UCSD-AML1 (cell line): ENCODE data around the gene NOC4L.
"Not testable (repeated sequence)": the region's sequence is repeated elsewhere in the genome, so short reads cannot be mapped to it uniquely, and the experiment has no call there.

ENCODE experiments used
- DNase-seq: peaks from one replicate; lab custom pipeline; 2025; ENCODE audit not compliant: unreplicated experiment; lab: John Stamatoyannopoulos, UW

The NOC4L gene

DNA sequence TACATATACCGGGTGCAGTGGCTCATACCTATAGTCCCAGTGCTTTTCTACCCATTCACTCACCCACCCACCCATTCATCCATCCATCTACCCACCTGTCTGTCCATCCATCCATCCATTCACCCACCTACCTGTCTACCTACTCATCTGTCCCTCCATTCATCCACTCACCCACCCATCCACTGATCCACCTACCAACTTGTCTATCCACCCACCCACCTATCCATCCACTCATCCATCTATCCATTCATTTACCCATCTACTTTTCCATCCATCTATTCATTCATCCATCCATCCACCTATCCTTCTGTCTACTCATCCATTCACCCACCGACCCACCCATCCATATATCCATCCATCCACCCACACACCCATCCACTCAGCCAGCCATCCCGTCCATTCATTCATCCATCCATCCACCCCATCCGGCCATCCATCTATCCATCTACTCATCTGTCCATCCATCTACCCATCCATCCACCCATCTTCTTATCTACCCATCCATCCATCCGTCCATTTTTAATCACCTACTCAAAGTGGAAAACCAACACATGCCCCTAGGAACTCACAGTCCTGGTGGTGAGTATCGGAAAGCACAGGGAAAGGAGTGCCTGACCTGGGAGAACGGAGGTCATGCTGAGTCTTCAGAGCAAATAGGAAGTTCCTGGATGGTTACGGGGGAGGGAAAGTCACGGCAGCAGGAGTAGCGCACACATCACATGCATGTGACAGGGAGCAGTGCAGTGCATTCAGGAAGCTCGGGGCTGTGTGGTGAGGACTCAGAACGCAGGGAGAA is 20.1 kb upstream of the NOC4L start:
- no peak for DNase-seq

DNA sequence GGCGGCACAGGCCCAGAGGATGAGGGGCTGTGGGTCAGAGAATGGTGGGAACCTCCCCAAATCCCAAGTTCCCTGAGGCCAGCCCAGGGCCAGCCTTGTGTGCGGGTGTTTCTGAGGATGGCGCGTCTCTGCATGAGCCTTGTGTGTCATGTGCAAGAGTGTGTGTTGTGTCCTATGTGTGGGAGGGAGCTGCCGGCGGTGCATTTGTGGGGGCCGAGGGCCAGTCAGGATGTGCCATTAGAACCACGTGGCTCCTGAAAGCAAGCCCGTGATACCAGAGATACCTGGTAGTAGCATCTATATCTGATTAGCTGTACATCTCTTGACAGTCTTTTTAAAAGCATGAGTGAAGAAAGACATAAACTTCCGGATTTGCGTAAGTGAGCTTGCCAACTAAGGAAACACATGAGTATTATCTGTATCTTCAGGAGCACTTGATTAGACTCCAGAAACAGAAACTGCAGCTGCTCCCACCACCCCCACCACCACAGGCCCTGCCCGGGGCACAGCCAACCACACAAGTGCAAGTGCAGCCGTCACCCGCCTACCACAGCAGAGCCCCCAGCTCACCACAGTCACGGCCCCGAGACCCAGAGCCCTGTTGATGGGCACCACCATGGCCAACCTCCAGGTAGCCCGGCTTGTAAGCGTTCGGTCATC is 19.4 kb upstream of the NOC4L start:
- DNase-seq: no peak

DNA sequence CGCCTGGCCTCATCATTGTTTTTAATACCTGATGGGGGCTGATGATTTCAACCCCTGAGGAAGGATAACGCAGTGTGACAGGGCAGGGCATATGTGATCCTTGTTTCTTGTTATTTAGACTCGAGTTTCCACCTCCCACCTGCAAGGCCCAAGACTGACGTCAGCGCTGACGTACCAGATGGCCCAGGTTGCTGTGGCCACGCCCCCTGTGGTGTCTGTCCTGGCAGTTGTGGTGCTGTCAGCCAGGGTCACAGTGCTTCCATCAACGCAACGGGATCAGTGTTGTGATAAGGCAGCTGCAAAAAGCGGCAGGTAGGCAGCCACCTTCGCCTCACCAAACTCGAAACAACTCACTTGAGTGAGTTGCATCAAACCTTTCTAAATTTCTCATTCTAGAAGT is 18.5 kb upstream of the NOC4L start:
- no peak for DNase-seq

DNA sequence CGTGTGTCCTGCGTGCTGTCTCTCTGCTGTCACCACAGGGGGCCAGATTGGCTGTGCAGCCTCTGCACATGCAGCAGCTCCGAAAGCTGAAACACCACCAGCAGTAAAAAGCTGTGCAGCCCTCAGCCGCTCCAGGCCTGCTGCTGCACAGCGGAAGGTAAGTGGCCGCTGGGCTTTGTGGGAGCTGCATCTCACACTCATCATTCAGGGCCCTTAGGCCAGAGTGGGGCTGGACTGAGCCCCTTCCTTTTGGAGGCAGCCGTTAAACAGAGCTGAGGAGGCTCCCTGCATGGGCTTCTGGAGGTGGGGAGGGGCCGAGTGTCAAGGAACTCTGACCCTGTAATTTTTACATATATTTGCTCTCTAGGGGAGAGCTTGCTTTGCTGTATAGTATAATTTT is 17.2 kb upstream of the NOC4L start:
- DNase-seq: no peak

DNA sequence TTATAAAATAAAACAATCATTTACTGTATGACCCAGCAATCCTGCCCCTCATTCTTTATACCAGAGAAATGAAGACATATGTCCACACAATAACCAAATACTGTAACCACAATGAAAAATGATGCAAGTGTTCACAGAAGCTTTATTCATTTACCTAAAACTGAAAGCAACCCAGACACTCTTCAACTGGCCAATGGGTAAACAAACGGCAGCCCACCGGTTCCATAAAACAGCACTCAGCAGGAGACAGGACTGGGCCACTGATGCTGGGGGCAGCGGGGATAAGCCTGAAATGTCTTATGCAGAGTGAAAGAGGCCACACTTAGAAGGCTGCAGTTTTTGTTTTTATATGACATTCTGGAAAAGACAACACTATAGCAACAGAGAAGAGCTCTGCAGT is 15.2 kb upstream of the NOC4L start:
- no peak for DNase-seq

DNA sequence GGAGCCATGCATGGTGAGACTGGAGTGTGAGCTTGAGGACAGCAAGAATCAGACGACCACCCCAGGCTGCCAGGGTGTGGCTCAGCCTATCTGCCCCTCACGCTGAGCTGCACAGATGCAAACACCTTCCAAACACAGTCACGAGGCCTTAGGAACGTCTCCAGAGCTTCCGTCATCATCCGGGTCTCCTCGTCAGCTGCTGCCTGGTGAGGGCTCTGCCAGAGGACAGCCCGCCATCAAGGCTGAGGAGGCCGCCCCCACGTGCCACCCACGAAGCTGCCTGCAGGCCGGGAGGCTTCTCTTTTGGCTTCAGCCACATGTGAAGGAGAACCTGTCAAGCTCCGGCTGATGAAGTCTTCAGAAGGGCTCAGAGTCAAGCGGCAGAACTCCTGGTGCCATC is 13.6 kb upstream of the NOC4L start:
- no peak for DNase-seq

DNA sequence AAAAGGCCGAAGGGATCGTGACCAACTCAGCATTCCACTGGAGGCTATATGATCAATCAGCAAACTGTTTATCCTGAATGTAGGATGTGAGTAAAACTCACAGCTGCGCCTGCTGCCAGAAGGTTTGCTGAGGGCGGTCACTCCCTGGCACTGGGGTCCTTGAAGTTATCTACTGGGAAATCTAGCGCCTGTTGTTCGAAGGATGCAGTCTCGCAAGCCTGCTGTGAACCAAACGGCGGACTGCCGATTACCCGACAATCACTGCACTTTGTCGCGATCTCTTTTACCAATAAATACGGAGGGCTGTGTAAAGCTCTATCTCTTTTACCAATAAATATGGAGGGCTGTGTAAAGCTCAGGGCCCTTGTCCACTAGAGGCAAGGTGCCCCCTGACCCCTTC is 13.0 kb upstream of the NOC4L start:
- DNase-seq: no peak

DNA sequence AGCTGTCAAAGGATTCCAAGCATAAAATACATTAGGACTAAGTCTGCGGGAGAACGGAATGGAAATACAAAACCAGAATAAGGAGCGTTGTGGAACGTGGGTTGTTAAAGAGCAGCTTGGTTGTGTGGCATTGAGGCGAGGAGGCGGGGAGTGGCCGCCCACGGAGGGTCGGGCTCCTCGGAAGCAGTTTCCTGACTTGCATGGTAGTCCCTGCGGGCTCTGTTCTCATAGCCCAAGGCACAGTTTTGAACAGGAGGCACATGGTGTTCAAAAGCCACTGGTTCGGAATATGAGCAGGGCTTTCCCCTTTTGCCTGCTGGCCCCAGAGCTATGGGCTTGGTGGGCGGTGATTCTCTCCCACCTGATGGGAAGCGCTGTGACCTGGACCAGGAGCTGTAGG is 12.3 kb upstream of the NOC4L start:
- no peak for DNase-seq

DNA sequence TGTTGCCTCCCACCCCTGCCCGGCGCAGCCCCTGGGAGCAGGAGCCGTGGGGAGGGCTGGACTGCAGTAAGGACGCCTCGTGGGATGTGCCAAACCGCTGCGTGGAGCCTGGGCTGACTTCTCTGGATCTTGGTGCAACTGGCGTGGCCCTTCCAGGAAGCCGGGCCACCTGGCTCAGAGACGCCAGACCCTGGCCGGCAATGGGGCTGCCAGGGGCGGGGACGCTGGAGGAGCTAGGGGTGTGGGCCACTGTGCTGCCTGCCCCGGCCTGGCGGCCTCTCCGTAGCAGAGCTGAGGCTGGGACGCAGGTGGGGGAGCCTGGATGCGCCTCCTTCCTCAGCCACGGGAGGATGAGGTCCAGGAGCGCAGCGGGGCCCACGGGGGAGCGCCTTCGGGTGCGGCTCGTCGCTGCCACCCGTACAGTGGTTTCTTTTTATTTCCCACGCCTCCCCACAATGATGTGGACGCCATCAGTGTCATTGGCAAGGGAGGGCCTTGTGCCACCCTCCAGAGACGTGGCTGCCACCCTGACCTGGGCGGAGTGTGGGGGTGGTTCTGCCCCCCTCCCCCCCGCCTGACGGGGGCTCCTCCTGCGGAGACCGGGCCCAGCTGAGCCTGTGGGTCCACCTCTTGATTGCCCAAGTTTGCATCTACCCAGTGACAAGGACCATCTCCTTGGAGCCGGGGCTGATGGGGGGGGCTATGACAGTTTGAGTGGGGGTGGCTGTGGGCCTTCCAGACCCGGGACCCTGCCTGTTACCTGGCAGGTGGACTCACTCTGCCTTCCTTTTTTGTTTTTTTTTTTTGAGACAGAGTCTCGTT is 11.4 kb upstream of the NOC4L start:
- DNase-seq: no peak

DNA sequence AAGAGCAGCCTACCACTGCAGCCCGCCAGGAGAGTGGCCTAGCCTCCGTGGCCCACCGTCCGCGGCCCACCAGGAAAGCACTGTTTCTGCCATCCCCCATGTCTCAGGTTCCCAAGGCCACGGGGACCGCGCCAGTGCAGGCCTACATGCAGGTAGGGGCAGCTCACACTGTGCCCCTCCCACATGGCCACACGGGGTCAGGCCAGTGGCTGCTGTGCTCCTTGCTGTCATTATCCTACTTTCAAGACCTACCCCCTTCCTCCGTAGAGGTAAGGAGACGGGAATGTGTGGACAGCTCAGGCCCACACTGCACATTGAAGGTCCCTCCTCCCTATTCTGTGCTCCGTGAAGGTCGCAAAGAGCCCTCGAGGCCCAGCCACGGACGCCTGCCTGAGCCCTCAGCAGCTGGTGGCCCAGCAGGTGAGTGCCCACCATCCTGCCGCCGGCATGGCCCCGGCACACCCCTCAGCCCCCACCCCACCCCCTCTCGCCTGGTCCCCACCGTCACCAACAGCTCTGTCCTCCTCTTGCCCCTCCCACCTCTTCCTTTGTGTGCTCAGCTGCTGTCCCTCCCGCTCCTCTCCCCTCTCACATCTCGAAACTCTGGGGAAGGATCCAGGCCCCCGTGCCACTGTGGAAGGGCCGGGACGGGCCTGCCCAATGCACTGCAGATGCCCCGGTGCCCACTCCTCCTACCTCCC is 10.2 kb upstream of the NOC4L start:
- no peak for DNase-seq

DNA sequence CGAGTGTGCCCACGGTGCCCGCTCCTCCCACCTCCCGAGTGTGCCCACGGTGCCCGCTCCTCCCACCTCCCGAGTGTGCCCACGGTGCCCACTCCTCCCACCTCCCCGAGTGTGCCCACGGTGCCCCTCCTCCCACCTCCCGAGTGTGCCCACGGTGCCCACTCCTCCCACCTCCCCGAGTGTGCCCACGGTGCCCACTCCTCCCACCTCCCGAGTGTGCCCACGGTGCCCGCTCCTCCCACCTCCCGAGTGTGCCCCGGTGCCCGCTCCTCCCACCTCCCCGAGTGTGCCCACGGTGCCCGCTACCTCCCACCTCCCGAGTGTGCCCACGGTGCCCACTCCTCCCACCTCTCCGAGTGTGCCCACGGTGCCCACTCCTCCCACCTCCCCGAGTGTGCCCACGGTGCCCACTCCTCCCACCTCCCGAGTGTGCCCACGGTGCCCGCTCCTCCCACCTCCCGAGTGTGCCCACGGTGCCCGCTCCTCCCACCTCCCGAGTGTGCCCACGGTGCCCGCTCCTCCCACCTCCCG is 9.5 kb upstream of the NOC4L start:
- not testable (repeated sequence) for DNase-seq

DNA sequence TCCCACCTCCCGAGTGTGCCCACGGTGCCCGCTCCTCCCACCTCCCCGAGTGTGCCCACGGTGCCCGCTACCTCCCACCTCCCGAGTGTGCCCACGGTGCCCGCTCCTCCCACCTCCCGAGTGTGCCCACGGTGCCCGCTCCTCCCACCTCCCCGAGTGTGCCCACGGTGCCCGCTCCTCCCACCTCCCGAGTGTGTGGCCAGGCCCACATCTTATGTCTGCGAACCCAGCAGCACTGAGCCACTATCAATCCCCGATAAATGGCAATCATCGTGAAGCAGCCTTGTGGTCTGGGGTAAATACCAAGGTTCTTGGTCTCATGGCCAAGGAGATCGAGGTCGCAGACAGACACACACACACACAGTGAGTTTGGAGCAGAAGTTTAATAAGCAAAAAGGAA is 8.0 kb upstream of the NOC4L start:
- not testable (repeated sequence) for DNase-seq

DNA sequence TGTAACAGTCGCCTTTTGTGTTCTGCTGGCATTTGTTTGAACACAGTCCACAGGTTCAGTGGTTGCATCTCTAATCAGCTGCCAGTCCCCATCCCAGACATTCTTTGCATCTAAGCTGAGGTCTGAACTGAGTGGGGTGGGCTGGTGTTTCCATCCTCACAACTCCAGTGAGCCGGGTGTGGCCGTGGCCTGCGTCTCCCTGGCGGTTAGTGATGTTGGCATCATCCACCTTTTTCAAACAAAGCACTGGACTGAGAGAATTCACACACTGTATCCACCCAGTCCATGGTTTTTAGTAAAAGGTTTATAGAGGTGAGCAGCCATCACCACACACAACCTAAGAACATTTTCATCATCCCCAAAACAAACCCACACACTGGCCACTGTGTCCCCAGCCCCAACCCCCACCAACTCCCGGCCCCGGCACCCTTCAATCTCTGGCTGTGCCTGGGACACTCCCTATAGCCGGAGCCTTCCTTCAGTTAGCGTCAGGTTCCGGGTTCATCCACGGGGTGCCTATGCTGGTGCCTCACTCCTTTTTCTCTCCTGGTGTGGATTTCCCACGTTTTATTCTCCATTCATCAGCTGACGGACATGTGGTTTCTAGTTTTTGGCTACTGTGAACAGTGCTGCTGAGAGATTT is 6.7 kb upstream of the NOC4L start:
- no peak for DNase-seq

DNA sequence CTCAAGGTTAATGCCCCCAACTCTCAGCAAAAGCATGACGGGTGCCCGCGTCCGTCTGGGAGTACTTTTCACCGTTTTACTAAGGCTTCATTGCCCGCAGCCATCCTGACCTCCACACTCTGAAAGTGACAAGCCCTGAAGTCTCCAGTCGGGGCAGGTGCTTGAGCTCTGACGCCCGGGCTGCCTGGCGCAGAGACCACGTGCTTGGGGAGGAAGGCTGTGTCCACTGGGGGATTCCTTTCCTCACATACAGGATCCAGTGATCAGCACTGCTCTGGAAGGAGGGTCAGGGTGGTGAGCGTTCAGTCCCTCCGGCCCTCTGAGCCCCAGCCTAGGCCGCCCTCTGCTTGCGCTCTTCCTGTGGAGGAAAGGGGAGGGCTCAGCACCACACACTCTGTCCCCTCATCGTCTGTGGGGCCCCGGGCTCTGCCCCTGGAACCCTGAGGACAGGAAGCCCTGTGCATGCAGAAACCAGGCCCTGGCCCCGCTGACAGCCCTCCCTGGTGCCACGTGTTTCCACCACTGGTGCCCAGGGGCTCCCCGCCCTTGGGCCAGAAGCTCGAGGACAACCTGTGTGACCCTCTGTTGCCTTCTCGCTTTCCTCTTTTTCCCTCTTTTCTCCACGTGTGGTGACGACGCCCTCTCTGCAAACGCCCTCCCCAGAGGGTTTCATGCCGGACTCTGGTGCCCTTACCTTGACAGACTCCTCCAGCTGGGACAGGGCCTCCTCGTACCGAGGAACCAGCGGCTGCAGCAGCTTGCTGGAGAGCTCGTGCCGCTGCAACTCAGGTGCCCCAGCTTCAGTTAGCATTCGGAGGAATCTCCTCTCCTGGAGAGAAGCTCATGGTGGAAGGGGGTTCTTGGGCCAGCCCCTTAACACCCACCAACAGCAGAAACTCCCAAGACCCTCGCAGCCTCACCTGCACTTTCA is 5.1 kb upstream of the NOC4L start:
- no peak for DNase-seq

DNA sequence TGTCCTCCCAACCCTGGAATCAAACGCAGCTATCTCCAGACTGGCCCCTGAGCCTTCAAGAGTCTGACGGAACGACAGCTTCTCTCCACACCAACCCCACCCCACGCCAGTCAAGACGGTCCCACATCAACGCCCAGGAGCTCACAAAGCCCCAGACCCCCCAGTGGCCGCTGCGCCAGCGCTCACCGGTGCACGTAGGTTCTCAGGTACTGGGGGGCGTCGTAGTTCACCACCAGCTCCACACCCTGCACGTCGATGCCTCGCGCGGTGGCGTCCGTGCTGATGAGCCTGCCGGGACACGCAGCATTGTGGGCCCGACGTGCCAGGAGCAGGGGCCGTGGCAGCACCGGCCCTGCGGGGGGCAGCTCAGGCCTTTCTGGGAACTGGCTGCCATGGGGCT is 4.3 kb upstream of the NOC4L start:
- DNase-seq: no peak

DNA sequence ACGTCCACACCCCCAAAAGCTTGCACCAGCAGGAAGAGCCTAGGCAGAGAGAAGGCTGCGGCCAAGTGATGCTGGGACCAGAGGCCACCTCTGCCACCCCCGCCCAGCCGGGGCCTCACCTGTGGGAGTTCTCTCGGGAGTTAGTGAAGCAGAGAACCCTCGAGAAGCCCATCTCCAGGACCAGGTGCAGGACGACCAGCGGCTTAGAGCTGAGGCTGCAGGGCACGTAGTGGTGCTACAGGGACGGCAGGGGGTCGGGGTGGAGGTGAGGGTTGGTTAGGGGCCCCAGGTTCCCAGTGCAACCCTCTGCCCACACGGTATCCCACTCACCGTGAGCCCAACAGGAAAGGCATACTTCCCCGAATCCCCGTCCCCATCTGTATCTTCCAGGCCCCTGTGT is 3.8 kb upstream of the NOC4L start:
- DNase-seq: no peak

DNA sequence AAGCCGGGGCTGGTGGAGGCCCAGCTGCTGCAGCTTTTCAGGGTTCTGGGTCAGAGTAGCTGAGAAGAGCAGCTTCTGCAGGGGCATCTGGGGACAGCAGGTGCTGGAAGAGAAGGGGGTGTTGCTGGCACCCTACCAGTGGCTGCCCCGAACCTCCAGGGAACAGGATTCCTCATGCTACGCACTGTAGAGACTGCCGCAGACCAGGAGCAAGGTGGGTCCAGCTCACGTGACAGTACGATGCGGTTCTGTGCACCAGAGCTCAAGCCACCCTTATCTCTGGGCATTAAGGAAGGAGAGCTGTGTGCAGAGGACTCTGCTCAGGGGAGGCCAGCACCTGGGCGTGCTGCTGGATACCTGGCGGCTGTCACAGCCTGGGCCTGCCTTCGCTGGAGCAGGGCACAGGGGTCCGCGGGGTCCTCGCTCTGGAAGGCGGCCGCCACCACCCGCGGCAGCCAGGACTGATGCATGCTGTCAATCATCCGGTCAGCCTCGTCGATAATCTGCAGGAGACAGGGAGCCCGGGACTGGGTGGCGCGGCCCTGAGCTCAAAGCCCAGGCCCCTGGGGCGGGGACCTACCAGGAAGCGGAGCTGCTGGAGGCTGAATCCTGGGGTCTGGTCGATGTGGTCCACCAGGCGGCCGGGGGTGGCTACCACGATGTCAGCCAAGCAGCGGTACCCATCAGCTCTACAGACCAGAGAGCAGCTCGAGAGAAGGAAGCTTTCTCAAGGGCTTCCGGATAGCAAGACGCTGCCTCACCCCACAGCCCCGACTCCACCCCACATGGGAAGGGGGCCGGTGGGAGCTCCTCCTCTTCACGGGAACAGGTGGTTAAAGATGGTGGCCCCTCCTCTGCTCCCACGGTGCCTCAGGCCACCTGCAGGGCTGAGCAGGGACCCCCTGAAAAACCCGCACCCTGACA is 3.1 kb upstream of the NOC4L start:
- no peak for DNase-seq

DNA sequence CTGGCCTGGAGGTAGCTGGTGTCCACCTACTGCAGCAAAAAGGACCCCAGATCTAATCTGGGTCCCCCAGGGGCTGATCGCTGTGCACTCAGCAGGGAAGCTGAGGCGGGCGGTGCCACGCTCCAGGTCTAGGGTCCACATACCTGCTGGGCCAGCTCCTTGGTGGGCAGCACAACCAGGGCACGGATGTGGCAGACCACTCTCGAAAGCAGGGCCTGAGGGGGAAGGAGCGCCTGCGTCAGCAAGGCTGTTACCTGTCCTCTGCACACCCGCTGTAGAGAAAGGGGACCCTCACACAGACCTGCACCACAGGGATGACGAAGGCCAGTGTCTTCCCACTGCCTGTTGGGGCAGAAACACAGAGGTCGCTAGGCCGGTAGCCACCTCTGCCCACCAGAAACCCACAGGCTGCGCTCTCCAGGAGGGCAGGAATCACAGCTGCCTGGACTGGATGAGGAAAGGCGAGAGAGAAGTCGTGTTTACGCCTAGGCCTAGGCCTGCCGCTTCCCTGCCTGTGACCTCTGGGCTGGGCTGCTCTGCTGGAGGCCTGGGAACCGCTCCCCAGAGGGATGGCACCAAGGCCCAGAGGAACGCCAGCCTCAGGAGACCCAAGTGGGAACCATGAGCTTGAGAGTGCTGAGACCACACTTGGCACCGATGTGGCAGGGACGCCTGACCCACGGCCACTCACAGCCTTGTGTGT is 2.1 kb upstream of the NOC4L start:
- DNase-seq: no peak
